Activated naive CD4-positive, alpha-beta T cell treated with anti-CD3 and anti-CD28 coated beads, Interleukin-2, amount 50 U/mL, for 24 hours (primary cell): ENCODE measurements around the gene POLA2.

Experiments used
- H3K27ac Mint-ChIP-seq: one replicate; pipeline ENCODE4 v1.8.0; 2021; ENCODE audit warnings: mild to moderate bottlenecking, mixed read lengths
- H3K27me3 Mint-ChIP-seq: one replicate; pipeline ENCODE4 v1.8.0; 2021; ENCODE audit warnings: mixed read lengths
- H3K36me3 Mint-ChIP-seq: one replicate; pipeline ENCODE4 v1.8.0; 2021; ENCODE audit warnings: mixed read lengths
- H3K4me1 Mint-ChIP-seq: one replicate; pipeline ENCODE4 v1.8.0; 2021; ENCODE audit warnings: mixed read lengths
- H3K4me3 Mint-ChIP-seq: one replicate; pipeline ENCODE4 v1.8.0; 2021; ENCODE audit warnings: mild to moderate bottlenecking, mixed read lengths
- H3K9me3 Mint-ChIP-seq: one replicate; pipeline ENCODE4 v1.8.0; 2021; ENCODE audit warnings: mixed read lengths

The POLA2 gene

DNA sequence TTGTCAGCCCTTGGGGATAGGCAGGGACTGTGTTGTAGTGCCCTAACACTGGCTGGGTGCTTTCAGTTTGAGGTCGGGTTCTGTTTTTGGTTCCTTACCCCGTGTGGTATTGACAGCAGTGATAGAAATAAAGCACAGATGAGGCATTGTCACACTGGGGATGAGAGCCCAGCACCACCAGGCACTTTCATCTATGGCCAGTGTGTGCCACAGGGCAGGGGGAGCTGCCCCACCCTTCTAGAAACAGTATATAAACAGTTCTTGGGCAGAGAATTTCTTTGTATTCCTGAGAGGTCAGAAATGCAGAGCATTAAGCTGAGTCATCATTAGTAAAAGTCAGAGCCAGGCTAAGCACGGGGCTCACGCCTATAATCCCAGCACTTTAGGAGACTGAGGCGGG is 29.9 kb downstream of the POLA2 start:
- Mint-ChIP-seq H3K27ac (no peak overlapping the region), H3K9me3 (no peaks in the 10 kb centered on the region), H3K36me3 (peaks cover 9% of the 10 kb centered on the region), H3K4me3 (no peak overlapping the region), H3K4me1 (no peaks in the 10 kb centered on the region), H3K27me3 (no peaks in the 10 kb centered on the region)

DNA sequence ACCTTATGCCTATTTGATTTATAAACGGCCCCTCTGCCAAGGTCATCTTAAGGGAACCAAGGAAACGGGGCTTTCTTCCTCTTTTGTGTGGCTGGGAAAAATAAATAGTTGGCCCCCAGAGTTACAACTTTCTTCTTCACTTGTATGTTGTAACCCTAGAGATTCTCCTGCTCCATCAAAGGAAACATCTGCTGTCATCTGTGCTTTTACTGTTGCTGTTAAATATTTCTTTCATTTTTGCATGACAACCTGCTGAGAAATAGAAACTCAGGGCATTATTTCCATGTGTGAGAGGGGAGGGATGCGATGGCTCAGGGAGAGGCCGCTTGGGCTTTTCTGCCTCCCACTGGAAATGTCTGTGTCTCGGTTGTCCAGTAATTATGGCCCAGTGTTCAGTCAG is 31.1 kb downstream of the POLA2 start:
- no peak overlapping the region for H3K27ac Mint-ChIP-seq
- H3K27me3 Mint-ChIP-seq, result no peaks in the 10 kb centered on the region
- H3K4me1 Mint-ChIP-seq, result no peaks in the 10 kb centered on the region

DNA sequence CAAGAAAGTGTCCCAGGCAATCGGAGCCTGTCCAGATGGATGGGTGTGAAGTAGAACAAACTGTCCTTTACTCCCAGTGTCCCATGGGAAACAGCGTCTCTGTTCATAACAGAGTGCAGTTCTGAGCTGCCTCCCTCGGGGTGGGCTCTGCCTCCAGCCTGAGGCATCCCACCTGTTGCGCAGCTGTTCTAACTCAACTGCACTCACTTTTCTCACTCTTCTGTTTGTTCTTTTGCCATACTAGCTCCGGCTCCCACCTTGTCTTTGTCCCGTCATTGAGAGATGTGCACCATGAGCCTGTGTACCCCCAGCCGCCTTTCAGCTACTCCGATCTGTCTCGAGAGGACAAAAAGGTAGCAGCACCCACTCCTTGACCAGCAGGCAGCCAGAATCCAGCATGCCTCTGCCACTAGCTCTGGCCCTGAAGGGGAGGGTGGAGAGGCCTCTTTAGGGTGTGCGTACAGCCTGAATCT is 32.2 kb downstream of the POLA2 start:
- Mint-ChIP-seq H3K27me3 (no peaks in the 10 kb centered on the region), H3K27ac (no peak overlapping the region), H3K4me1 (no peaks in the 10 kb centered on the region), H3K36me3 (peaks cover 7% of the 10 kb centered on the region), H3K4me3 (no peak overlapping the region), H3K9me3 (no peaks in the 10 kb centered on the region)

More for the DNA sequence above, 31.1 kb downstream of the POLA2 start:
- Mint-ChIP-seq H3K36me3 (peaks cover 7% of the 10 kb centered on the region), H3K9me3 (no peaks in the 10 kb centered on the region), H3K4me3 (no peak overlapping the region)

- no peak overlapping the region for H3K27ac Mint-ChIP-seq
- H3K4me3 Mint-ChIP-seq, result no peak overlapping the region
- no peaks in the 10 kb centered on the region for H3K4me1 Mint-ChIP-seq
- H3K27me3 Mint-ChIP-seq, result no peaks in the 10 kb centered on the region
- no peaks in the 10 kb centered on the region for H3K9me3 Mint-ChIP-seq
- H3K36me3 Mint-ChIP-seq, result peaks cover 4% of the 10 kb centered on the region
These were observed 33.2 kb downstream of the POLA2 start for GRCh38 chr11:65295001-65295400.

DNA sequence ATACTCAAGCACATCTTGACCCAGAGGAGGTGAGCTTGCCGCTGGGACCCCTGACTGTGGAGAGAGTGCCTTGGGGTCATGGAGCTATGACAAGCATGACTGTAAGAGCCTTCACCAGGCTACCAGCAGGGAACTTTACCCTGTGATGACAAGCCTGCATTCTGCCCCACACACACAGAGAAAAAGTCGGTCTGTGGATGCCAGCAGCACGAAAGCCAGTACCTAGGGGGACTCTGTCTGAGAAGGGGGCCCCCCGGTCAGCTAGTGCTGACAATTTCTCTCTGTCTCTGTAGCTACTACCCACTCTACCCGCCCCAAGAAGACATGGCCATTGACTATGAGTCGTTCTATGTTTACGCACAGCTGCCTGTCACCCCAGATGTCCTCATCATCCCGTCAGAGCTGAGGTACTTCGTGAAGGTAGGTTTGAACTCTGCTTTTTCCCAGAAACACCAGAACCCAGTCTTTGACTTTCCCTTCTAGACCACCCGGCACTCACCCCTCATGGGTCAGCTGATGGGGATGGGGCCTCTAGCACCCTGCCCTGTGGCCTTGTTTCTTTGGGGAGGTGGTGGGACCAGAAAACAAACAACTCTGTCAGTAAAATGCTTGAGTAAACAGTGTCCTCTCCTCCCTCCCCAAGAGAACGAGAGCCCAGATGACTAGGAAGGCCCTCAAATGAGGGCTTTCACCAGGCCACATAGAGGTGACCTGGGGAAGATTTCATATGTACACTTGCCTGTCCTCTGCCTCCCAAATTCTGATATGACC is 34.0 kb downstream of the POLA2 start:
- no peaks in the 10 kb centered on the region for H3K4me1 Mint-ChIP-seq
- H3K36me3 Mint-ChIP-seq, result peaks cover under 1% of the 10 kb centered on the region
- no peaks in the 10 kb centered on the region for H3K9me3 Mint-ChIP-seq
- H3K27me3 Mint-ChIP-seq, result no peaks in the 10 kb centered on the region
- H3K4me3 Mint-ChIP-seq, result no peak overlapping the region
- no peak overlapping the region for H3K27ac Mint-ChIP-seq

DNA sequence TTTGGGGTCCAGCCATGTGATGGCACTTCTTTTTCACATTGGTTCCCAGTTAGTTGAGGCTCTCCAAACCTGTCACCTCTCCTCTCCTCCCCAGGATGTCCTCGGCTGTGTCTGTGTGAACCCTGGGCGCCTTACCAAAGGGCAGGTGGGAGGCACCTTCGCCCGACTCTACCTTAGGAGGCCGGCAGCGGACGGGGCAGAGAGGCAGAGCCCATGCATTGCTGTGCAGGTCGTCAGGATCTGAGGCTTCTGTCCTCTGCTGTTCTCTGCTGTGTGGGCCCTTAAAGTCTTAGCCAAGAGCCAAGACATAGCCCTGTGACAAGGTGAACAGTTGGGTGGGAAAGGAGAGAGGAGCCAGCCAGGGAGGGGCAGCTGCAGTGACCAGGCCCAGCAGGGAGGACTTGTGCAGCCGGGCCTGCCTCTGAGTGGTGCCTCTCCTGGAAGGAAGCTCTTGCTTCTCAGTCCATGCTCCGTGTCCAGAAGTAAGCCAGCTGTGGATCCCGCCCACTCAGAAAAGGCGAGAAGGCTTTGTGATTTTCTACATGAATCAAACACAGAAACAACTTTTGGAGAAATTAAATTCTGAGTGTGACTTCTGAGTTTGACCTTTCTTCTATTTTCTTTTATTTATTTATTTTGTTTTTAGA is 35.4 kb downstream of the POLA2 start:
- H3K27me3 Mint-ChIP-seq, result no peaks in the 10 kb centered on the region
- no peaks in the 10 kb centered on the region for H3K4me1 Mint-ChIP-seq
- H3K27ac Mint-ChIP-seq, result no peak overlapping the region
- no peaks in the 10 kb centered on the region for H3K36me3 Mint-ChIP-seq
- H3K9me3 Mint-ChIP-seq, result no peaks in the 10 kb centered on the region
- H3K4me3 Mint-ChIP-seq, result no peak overlapping the region

GRCh38 chr11:65298131-65298535 is 36.4 kb downstream of the POLA2 start:
- H3K27ac Mint-ChIP-seq, result no peak overlapping the region
- H3K4me1 Mint-ChIP-seq, result no peaks in the 10 kb centered on the region
- no peak overlapping the region for H3K4me3 Mint-ChIP-seq
- H3K36me3 Mint-ChIP-seq, result no peaks in the 10 kb centered on the region
- no peaks in the 10 kb centered on the region for H3K9me3 Mint-ChIP-seq
- H3K27me3 Mint-ChIP-seq, result no peaks in the 10 kb centered on the region

DNA sequence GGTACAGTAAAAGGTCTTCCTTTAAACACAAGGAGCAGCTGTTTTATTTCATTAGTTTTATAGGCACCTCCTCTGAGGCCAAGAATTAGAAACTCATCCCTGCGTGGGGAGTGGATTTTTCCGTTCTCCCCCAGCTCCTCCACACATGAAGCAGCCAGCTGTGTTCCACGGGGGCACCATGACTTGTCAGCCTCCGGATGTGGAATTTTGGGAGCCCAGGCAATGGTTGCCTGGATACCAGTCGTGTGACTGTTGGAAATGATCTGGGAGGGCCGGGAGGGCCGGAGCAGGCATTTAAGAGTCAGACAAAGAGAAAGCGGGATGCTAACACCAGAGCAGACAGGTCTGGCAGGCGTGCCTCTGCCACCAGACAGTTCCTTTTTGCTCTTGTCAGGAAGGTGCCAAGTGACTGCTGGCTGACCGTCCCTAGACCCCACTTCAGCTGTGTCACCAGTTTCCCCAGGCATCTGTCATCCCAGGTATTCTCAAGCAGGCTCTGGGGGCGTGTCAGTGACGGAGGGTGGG is 37.0 kb downstream of the POLA2 start:
- no peaks in the 10 kb centered on the region for H3K9me3 Mint-ChIP-seq
- H3K36me3 Mint-ChIP-seq, result no peaks in the 10 kb centered on the region
- no peak overlapping the region for H3K27ac Mint-ChIP-seq
- H3K4me1 Mint-ChIP-seq, result no peaks in the 10 kb centered on the region
- no peaks in the 10 kb centered on the region for H3K27me3 Mint-ChIP-seq
- H3K4me3 Mint-ChIP-seq, result no peak overlapping the region

DNA sequence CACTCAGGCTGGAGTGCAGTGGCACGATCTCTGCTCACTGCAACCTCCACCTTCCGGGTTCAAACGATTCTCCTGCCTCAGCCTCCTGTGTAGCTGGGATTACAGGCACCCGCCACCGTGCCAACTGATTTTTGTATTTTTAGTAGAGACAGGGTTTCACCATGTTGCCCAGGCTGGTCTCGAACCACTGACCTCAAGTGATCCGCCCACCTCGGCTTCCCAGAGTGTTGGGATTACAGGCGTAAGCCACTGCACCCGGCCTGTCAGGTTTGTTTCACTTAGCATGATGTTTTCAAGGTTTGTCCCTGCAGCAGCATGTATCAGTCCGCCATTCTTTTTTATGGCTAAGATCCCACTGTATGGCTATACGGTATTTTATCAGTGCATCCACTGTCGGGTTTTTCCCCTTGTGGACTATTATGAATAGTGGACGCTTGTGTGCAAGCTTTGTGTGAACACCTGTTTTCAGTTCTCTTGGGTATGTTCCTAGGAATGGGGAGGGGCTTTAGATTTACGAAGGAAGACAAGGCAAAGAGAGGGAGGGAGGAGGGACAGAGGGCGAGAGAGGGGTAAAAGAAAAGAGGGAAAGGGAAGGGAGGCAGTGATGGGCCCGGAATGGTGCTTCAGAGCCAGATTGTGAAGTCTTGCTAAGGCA is 39.0 kb downstream of the POLA2 start:
- H3K9me3 Mint-ChIP-seq, result no peaks in the 10 kb centered on the region
- H3K27me3 Mint-ChIP-seq, result no peaks in the 10 kb centered on the region
- H3K36me3 Mint-ChIP-seq, result peaks cover 2% of the 10 kb centered on the region
- H3K4me1 Mint-ChIP-seq, result no peaks in the 10 kb centered on the region
- no peak overlapping the region for H3K4me3 Mint-ChIP-seq
- H3K27ac Mint-ChIP-seq, result no peak overlapping the region

DNA sequence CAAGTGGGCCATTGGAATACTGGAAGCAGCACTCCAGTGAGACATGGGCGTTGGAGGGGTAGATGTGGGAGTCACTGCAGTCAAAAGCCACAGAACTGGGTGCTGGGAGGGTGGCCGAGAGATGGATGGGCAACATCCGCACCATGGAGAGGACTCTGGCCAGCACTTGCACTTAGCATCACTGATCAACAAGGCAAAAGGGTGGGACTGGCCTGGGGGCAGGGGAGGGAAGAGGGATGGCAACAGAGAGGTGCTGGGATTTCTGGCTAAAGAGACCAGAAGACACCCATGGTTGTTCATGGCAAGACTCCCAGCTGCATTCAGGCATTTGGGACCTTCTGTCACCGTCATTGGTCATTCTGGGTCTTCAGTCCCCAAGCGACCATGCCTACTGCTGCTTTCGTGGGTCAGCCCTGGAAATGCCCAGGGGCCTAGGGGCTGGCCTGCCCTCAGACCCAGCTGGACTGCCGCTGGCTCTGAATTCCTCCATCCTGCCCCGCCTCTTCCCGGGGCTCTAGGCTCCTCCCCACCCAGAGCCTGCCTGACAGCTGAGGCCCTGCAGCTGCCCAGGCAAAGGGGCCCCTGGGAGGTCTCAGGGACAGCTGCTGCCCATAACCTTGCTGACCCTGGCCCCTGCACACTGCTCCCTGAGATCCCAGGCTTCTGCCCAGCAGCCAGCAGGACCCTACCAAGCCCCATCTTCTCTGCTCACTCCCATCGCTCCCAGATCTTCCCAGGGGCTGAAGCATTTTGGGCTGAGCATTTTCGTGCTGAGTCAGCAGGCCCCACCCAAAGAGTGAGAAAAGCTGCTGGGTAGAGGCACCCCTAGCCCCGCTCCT is 39.9 kb downstream of the POLA2 start:
- H3K4me3 Mint-ChIP-seq, result no peak overlapping the region
- H3K9me3 Mint-ChIP-seq, result no peaks in the 10 kb centered on the region
- H3K27me3 Mint-ChIP-seq, result no peaks in the 10 kb centered on the region
- H3K4me1 Mint-ChIP-seq, result no peaks in the 10 kb centered on the region
- no peak overlapping the region for H3K27ac Mint-ChIP-seq
- peaks cover 2% of the 10 kb centered on the region for H3K36me3 Mint-ChIP-seq

DNA sequence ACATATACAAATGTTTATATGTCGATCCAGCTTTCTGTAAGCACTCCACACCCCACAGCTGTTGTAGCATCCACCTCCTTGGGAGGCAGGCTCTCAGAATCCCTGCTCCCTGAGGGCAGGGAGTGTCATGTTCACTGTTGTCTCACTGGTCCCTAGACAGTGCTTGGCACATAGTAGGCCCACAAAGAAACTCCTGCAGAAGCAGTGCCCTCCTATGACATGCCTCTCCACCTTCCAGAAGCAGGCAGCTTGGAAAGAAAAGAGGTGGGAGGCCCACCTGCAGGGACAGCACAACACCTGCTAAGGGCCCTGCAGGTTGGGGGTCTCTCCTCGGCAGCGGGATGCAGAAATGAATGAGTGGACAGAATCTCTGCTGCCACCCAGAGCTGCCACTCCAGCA is 41.8 kb downstream of the POLA2 start:
- Mint-ChIP-seq H3K36me3 (peaks cover 2% of the 10 kb centered on the region), H3K27ac (no peak overlapping the region), H3K4me1 (no peaks in the 10 kb centered on the region), H3K4me3 (no peak overlapping the region), H3K9me3 (no peaks in the 10 kb centered on the region), H3K27me3 (no peaks in the 10 kb centered on the region)

DNA sequence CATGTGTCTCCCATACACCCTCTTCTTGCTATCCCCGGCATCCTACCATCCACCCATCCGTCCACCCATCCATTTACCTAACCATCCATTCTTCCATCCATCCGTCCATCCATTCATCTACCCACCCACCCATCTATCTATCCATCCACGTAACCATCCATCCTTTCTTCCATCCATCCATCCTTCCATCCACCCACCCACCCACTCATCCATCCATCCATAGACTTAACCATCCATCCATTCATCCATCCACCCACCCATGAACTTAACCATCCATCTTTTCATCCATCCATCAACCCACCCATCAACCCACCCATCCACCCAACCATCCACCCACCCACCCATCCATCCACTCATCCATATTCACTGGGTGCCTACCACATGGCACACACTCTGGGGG is 42.3 kb downstream of the POLA2 start:
- no peak overlapping the region for H3K4me3 Mint-ChIP-seq
- no peaks in the 10 kb centered on the region for H3K27me3 Mint-ChIP-seq
- no peaks in the 10 kb centered on the region for H3K9me3 Mint-ChIP-seq
- no peaks in the 10 kb centered on the region for H3K4me1 Mint-ChIP-seq
- H3K27ac Mint-ChIP-seq, result no peak overlapping the region
- H3K36me3 Mint-ChIP-seq, result peaks cover 2% of the 10 kb centered on the region

GRCh38 chr11:65304613-65305012 is 42.9 kb downstream of the POLA2 start:
- Mint-ChIP-seq H3K4me3 (no peak overlapping the region), H3K27me3 (no peaks in the 10 kb centered on the region), H3K27ac (no peak overlapping the region), H3K9me3 (no peaks in the 10 kb centered on the region), H3K36me3 (peaks cover 2% of the 10 kb centered on the region), H3K4me1 (no peaks in the 10 kb centered on the region)

DNA sequence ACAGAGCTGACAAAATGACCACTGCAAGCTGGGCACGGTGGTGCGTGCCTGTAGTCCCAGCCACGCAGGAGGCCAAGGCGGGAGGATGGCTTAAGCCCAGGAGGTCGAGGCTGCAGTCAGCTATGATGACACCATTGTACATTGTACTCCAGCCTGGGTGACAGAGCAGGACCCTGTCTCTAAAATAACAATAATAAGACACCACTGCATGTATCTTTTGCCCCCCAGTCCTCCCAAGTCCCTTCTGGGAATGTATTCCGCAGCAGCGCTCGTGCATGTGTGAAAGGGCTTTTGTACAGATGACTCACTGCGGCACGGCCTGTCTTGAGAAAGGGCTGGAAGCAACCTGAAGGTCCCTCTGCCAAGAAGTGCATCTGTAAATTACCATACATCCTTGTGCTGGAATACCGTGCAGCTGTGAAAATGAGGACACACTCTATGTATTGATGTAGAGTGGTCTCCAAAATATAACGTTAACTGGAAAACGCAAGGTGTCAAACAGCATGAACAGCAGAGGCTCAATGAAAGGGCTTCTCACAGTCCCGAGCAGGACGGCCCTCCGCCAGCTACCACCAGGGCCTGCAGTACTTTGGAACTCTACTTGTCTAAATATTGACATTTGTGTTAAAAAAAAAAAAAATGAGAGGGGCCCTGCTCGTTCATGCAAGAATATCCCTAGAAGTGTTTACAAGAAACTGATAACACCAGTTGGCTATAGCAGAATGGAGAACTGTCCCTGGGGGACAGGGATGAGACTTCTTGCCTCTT is 43.9 kb downstream of the POLA2 start:
- Mint-ChIP-seq H3K4me1 (no peaks in the 10 kb centered on the region), H3K4me3 (no peak overlapping the region), H3K27me3 (no peaks in the 10 kb centered on the region), H3K36me3 (peaks cover 2% of the 10 kb centered on the region), H3K9me3 (no peaks in the 10 kb centered on the region), H3K27ac (no peak overlapping the region)
